HepG2 (cell line): ENCODE measurements around the gene UBAP1. TPM values are rescaled to one million over a fixed set of nuclear protein-coding genes. Genes with fewer than 3 reads are reported as not detected.
A peak's percentile ranks its signal among the peaks of the same experiment; 100 is the strongest.

Experiments
- ASH2L ChIP-seq: fragments of 300-600, 200-600 bp; sonication (generic); IDR thresholded peaks from 2 replicates; pipeline ENCODE4 v1.7.0; 2017; ENCODE audit warnings: low read depth, mild to moderate bottlenecking, moderate library complexity, mixed read lengths, low read length; ENCODE audit not compliant: insufficient read length
- CBX5 ChIP-seq: sonication (generic); formaldehyde crosslinking; IDR thresholded peaks from 2 replicates; pipeline ENCODE4 v1.4.0; 2020; ENCODE audit warnings: missing genetic modification reagents, borderline replicate concordance
- CREB1 ChIP-seq, 2 experiments: fragments of 450-650 bp in 1 of 2; IDR thresholded peaks; 2 replicates each; pipeline ENCODE4 v1.6.1; 2016 to 2017; ENCODE audit warnings: control low read depth in 1 of 2, mild to moderate bottlenecking in 1 of 2, missing compliant biosample characterization in 1 of 2, missing genetic modification characterization in 1 of 2
- HOMEZ ChIP-seq: IDR thresholded peaks from 2 replicates; pipeline ENCODE4 v1.6.1; 2016; ENCODE audit warnings: low read depth
- JARID2 ChIP-seq: sonication (generic); formaldehyde crosslinking; IDR thresholded peaks from 2 replicates; pipeline ENCODE4 v1.8.1; 2023; ENCODE audit warnings: missing genetic modification reagents, inconsistent platforms; ENCODE audit not compliant: insufficient replicate concordance
- JUND ChIP-seq: sonication (generic); formaldehyde crosslinking; IDR thresholded peaks from 2 replicates; pipeline ENCODE4 v1.8.0; 2022; ENCODE audit warnings: mild to moderate bottlenecking, missing genetic modification reagents
- MAZ ChIP-seq, 2 experiments: sonication (generic) in 1 of 2; formaldehyde crosslinking in 1 of 2; IDR thresholded peaks; 2 replicates each; pipeline versions ENCODE4 v1.5.0 to v1.6.1; 2012 to 2020; ENCODE audit warnings: low read depth in 2 of 2, mild to moderate bottlenecking in 2 of 2, borderline replicate concordance in 1 of 2, improper control_type of control experiment in 1 of 2, low read length in 1 of 2, missing genetic modification reagents in 1 of 2, moderate library complexity in 1 of 2
- RXRB ChIP-seq: IDR thresholded peaks from 2 replicates; pipeline ENCODE4 v1.6.1; 2016; ENCODE audit warnings: borderline replicate concordance, missing genetic modification reagents, missing compliant biosample characterization
- SOX13 ChIP-seq, 3 experiments: fragments of 450-650 bp in 1 of 3; sonication (generic) in 1 of 3; formaldehyde crosslinking in 1 of 3; IDR thresholded peaks in 2 of 3; conservative IDR thresholded peaks in 1 of 3; 2 replicates each; pipeline versions ENCODE4 v1.5.0 to v1.6.1; 2016 to 2020; ENCODE audit warnings: antibody characterized with exemption in 1 of 3, mild to moderate bottlenecking in 1 of 3, missing compliant biosample characterization in 1 of 3, missing genetic modification reagents in 1 of 3, moderate library complexity in 1 of 3
- SP5 ChIP-seq: IDR thresholded peaks from 2 replicates; pipeline ENCODE4 v1.6.1; 2016; ENCODE audit warnings: low read depth, borderline replicate concordance
- ZBTB26 ChIP-seq: IDR thresholded peaks from 2 replicates; pipeline ENCODE4 v1.6.1; 2016; ENCODE audit warnings: missing compliant biosample characterization, missing genetic modification reagents, borderline replicate concordance
- ZFP36 ChIP-seq: fragments of 150-350 bp; IDR thresholded peaks from 2 replicates; pipeline ENCODE4 v1.6.1; 2018; ENCODE audit warnings: borderline replicate concordance, low read length, low read depth; ENCODE audit not compliant: partially characterized antibody
- ZNF24 ChIP-seq: fragments of 450-650 bp; IDR thresholded peaks from 2 replicates; pipeline ENCODE4 v1.6.1; 2017; ENCODE audit warnings: antibody characterized with exemption, mild to moderate bottlenecking
- ZNF264 ChIP-seq: sonication (generic); formaldehyde crosslinking; IDR thresholded peaks from 2 replicates; pipeline ENCODE4 v1.4.0; 2020; ENCODE audit warnings: missing genetic modification reagents
- ZNF530 ChIP-seq: sonication (generic); formaldehyde crosslinking; IDR thresholded peaks from 2 replicates; pipeline ENCODE4 v1.5.0; 2020; ENCODE audit warnings: low read depth, mild to moderate bottlenecking, missing genetic modification reagents
- ZNF558 ChIP-seq: sonication (generic); formaldehyde crosslinking; IDR thresholded peaks from 2 replicates; pipeline ENCODE4 v1.9.0; 2022; ENCODE audit warnings: mild to moderate bottlenecking, missing genetic modification reagents, borderline replicate concordance
- ZNF674 ChIP-seq: sonication (generic); formaldehyde crosslinking; IDR thresholded peaks from 2 replicates; pipeline ENCODE4 v1.5.0; 2020; ENCODE audit warnings: low read depth, mild to moderate bottlenecking, missing genetic modification reagents
- polyA plus RNA-seq, 8 experiments: library from polyadenylated mRNA; depleted of rRNA in 3 of 8; stranded (reverse) in 7 of 8; unstranded in 1 of 8; fragments of >200 nt; fragmentation: Illumina TruSeq in 4 of 8; extraction: Trizol in 4 of 8; gene quantifications; 2 replicates each; pipeline versions ENCODE4 v1.2.1 to v1.2.3, GENCODE V29; 2011 to 2016; ENCODE audit warnings: low read depth in 4 of 8, missing spikeins in 1 of 8, mixed read lengths in 1 of 8; ENCODE audit not compliant: insufficient read depth in 1 of 8
- total RNA-seq, 5 experiments: library from RNA; depleted of rRNA; stranded (reverse); fragments of >200 nt; fragmentation: Illumina TruSeq; extraction: Trizol; gene quantifications; 2 replicates each; pipeline ENCODE4 v1.2.3, GENCODE V29; 2016; ENCODE audit warnings: low read depth in 1 of 5
- TF ChIP-seq, protein P1 (sequence below): sonication (generic); formaldehyde crosslinking; IDR thresholded peaks from 2 replicates; pipeline ENCODE4 v1.4.0; 2020; ENCODE audit warnings: mild to moderate bottlenecking, missing genetic modification reagents
- TF ChIP-seq, protein P2 (sequence below), 2 experiments: sonication (generic) in 1 of 2; formaldehyde crosslinking in 1 of 2; IDR thresholded peaks; 2 replicates each; pipeline versions ENCODE4 v1.4.0 to v1.6.1; 2018 to 2020; ENCODE audit warnings: missing genetic modification reagents in 2 of 2, borderline replicate concordance in 1 of 2, low read depth in 1 of 2, mild to moderate bottlenecking in 1 of 2, missing biosample characterization in 1 of 2
- TF ChIP-seq, protein P3 (sequence below): sonication (generic); formaldehyde crosslinking; IDR thresholded peaks from 2 replicates; pipeline ENCODE4 v1.4.0; 2020; ENCODE audit warnings: missing genetic modification reagents

UBAP1 gene
- total and polyA plus RNA-seq, 2 of the 13 experiments (the other 11 are each of a cell fraction or from before 2014, with no cell fraction given) = 19.5 to 40.5 TPM

GRCh38 chr9:34158362-34158869, 20.4 kb upstream of the UBAP1 start (continued):
- TF ChIP-seq ASH2L (no peak), ZNF674 (no peak), ZBTB26 (CRISPR knock-in tag) (peak; percentile 43; the same call in 1 of the 2 replicates), SOX13 (IDR thresholded peaks at IDR 0.05) (no peak), SOX13 (CRISPR knock-in tag; conservative IDR thresholded peaks at IDR 0.05 in 1 of 2, IDR thresholded peaks at IDR 0.05 in 1 of 2) (peak in 1 of 2 experiments; percentile 40; a peak in 1 of 4 replicates), ZFP36 (peak; percentile 52), HOMEZ (CRISPR knock-in tag) (peak; percentile 26; the same call in 1 of the 2 replicates), RXRB (peak; percentile 44; the same call in 1 of the 2 replicates), MAZ (IDR thresholded peaks at IDR 0.05; ENCODE audit: borderline replicate concordance, low read depth, low read length) (no peak), MAZ (CRISPR knock-in tag; IDR thresholded peaks at IDR 0.05; ENCODE audit: low read depth) (no peak), ZNF530 (CRISPR knock-in tag) (no peak), CBX5 (CRISPR knock-in tag) (0 out of 2 replicates have a peak, but pooled peaks have one; percentile 32), CREB1 (IDR thresholded peaks at IDR 0.05) (0 out of 2 replicates have a peak, but pooled peaks have one; percentile 6), CREB1 (CRISPR knock-in tag; IDR thresholded peaks at IDR 0.05) (no peak), JARID2 (CRISPR knock-in tag) (no peak), ZNF264 (CRISPR knock-in tag) (no peak), ZNF24 (no peak), ZNF558 (no peak), JUND (CRISPR knock-in tag) (peak; percentile 82), SP5 (CRISPR knock-in tag) (0 out of 2 replicates have a peak, but pooled peaks have one; percentile 37)
- TF ChIP-seq, protein P1, sequence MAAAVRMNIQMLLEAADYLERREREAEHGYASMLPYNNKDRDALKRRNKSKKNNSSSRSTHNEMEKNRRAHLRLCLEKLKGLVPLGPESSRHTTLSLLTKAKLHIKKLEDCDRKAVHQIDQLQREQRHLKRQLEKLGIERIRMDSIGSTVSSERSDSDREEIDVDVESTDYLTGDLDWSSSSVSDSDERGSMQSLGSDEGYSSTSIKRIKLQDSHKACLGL (CRISPR knock-in tag) = no peak
- TF ChIP-seq, protein P2, sequence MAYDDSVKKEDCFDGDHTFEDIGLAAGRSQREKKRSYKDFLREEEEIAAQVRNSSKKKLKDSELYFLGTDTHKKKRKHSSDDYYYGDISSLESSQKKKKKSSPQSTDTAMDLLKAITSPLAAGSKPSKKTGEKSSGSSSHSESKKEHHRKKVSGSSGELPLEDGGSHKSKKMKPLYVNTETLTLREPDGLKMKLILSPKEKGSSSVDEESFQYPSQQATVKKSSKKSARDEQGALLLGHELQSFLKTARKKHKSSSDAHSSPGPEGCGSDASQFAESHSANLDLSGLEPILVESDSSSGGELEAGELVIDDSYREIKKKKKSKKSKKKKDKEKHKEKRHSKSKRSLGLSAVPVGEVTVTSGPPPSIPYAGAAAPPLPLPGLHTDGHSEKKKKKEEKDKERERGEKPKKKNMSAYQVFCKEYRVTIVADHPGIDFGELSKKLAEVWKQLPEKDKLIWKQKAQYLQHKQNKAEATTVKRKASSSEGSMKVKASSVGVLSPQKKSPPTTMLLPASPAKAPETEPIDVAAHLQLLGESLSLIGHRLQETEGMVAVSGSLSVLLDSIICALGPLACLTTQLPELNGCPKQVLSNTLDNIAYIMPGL (CRISPR knock-in tag; IDR thresholded peaks at IDR 0.05; ENCODE audit: borderline replicate concordance in 1 of 2, low read depth in 1 of 2) = peak in 1 of 2 experiments; percentile 49; a peak in 1 of 4 replicates
- TF ChIP-seq, protein P3, sequence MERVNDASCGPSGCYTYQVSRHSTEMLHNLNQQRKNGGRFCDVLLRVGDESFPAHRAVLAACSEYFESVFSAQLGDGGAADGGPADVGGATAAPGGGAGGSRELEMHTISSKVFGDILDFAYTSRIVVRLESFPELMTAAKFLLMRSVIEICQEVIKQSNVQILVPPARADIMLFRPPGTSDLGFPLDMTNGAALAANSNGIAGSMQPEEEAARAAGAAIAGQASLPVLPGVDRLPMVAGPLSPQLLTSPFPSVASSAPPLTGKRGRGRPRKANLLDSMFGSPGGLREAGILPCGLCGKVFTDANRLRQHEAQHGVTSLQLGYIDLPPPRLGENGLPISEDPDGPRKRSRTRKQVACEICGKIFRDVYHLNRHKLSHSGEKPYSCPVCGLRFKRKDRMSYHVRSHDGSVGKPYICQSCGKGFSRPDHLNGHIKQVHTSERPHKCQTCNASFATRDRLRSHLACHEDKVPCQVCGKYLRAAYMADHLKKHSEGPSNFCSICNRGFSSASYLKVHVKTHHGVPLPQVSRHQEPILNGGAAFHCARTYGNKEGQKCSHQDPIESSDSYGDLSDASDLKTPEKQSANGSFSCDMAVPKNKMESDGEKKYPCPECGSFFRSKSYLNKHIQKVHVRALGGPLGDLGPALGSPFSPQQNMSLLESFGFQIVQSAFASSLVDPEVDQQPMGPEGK (CRISPR knock-in tag) = peak; percentile 78
